Activated naive CD4-positive, alpha-beta T cell treated with anti-CD3 and anti-CD28 coated beads for 36 hours (primary cell): ENCODE data around the gene MAD1L1. TPM values are rescaled to one million over a fixed set of nuclear protein-coding genes. Genes with fewer than 3 reads are reported as not detected.

Source experiments
- CTCF ChIA-PET: fragments of 350-600 bp; sonication (Branson Sonifier 250); formaldehyde crosslinking; loops from one replicate; lab custom pipeline; 2021; ENCODE audit warnings: antibody characterized with exemption; lab: Charles Lee
- DNase-seq: peaks from one replicate; pipeline ENCODE4 v3.0.0-alpha.2; 2020
- H3K27ac Mint-ChIP-seq: one replicate; pipeline ENCODE4 v1.8.0; 2021; ENCODE audit warnings: mild to moderate bottlenecking, mixed read lengths
- H3K27me3 Mint-ChIP-seq: one replicate; pipeline ENCODE4 v1.8.0; 2021; ENCODE audit warnings: low read depth, mixed read lengths
- H3K36me3 Mint-ChIP-seq: one replicate; pipeline ENCODE4 v1.8.0; 2021; ENCODE audit warnings: low read depth, mixed read lengths
- H3K4me1 Mint-ChIP-seq: one replicate; pipeline ENCODE4 v1.8.0; 2021; ENCODE audit warnings: low read depth, mixed read lengths
- H3K4me3 Mint-ChIP-seq: one replicate; pipeline ENCODE4 v1.8.0; 2021; ENCODE audit warnings: mild to moderate bottlenecking, moderate library complexity, mixed read lengths
- H3K9me3 Mint-ChIP-seq: one replicate; pipeline ENCODE4 v1.8.0; 2021; ENCODE audit warnings: mixed read lengths
- intact Hi-C: fragments of 100-400 bp; cut with micrococcal nuclease; formaldehyde crosslinking; loops from one replicate; pipeline ENCODE4 v1.15.1; 2023
- total RNA-seq, 2 experiments: library from RNA; stranded (reverse); gene quantifications; one replicate each; pipeline ENCODE4 v1.2.3, GENCODE V29; 2021

The MAD1L1 gene
- total RNA-seq, 2 experiments from 2014 or later = 37.5 to 40.2 TPM

GRCh38 chr7:1857487-1858421 lies 375.0 kb downstream of the MAD1L1 start:
- DNase-seq = no peak
- H3K27ac Mint-ChIP-seq = no peak overlapping the region
- peaks cover 12% of the 10 kb centered on the region for H3K4me1 Mint-ChIP-seq

DNA sequence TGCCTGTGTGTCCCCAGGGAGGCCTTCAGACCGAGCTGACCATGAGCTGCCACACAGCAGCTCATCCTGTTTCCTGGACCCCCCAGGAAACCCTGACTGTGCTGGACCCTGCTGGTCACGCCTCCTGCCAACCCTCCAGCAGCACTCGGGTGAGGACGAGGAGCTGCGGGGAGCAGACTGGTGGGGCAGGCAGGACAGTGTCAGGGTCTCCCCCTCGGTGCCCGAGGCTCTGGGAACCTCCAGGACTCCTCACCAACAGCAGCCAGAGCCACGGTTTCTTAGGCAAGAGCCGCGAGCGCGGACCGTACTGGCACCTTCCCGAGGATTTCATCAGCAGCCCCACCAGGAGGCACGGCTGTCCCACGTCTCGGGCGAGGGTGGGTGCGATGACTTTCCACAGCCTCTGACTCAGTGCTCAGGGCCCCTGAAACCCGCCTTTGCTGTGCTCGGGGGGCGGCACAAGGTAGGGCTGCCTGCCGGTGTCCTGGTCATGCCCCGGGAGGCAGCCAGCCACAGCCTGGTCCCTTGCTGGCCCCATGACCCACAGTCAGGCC lies 375.8 kb downstream of the MAD1L1 start:
- no peak overlapping the region for H3K4me3 Mint-ChIP-seq
- peaks cover 12% of the 10 kb centered on the region for H3K4me1 Mint-ChIP-seq
- no peaks in the 10 kb centered on the region for H3K27me3 Mint-ChIP-seq
- intact Hi-C loops = no loop called here
- H3K36me3 Mint-ChIP-seq = no peaks in the 10 kb centered on the region
- no peak overlapping the region for H3K27ac Mint-ChIP-seq
- no peak for DNase-seq
- CTCF ChIA-PET = no interaction called here
- no peaks in the 10 kb centered on the region for H3K9me3 Mint-ChIP-seq

More at GRCh38 chr7:1857487-1858421, 375.0 kb downstream of the MAD1L1 start:
- Mint-ChIP-seq H3K4me3 (no peak overlapping the region), H3K27me3 (no peaks in the 10 kb centered on the region), H3K36me3 (no peaks in the 10 kb centered on the region), H3K9me3 (no peaks in the 10 kb centered on the region)
- intact Hi-C loops = no loop called here
- CTCF ChIA-PET = no interaction called here

GRCh38 chr7:1856161-1856887 lies 376.4 kb downstream of the MAD1L1 start:
- Mint-ChIP-seq H3K36me3 (no peaks in the 10 kb centered on the region), H3K4me3 (no peak overlapping the region), H3K27ac (no peak overlapping the region), H3K4me1 (peaks cover 12% of the 10 kb centered on the region), H3K9me3 (no peaks in the 10 kb centered on the region), H3K27me3 (no peaks in the 10 kb centered on the region)
- intact Hi-C loops = no loop called here
- CTCF ChIA-PET = no interaction called here
- DNase-seq = no peak

GRCh38 chr7:1855725-1856160 lies 377.0 kb downstream of the MAD1L1 start:
- Mint-ChIP-seq H3K36me3 (no peaks in the 10 kb centered on the region), H3K9me3 (no peaks in the 10 kb centered on the region), H3K4me3 (no peak overlapping the region), H3K27me3 (no peaks in the 10 kb centered on the region), H3K4me1 (peaks cover 12% of the 10 kb centered on the region), H3K27ac (no peak overlapping the region)
- DNase-seq = no peak
- intact Hi-C loops = no loop called here
- CTCF ChIA-PET = no interaction called here

DNA sequence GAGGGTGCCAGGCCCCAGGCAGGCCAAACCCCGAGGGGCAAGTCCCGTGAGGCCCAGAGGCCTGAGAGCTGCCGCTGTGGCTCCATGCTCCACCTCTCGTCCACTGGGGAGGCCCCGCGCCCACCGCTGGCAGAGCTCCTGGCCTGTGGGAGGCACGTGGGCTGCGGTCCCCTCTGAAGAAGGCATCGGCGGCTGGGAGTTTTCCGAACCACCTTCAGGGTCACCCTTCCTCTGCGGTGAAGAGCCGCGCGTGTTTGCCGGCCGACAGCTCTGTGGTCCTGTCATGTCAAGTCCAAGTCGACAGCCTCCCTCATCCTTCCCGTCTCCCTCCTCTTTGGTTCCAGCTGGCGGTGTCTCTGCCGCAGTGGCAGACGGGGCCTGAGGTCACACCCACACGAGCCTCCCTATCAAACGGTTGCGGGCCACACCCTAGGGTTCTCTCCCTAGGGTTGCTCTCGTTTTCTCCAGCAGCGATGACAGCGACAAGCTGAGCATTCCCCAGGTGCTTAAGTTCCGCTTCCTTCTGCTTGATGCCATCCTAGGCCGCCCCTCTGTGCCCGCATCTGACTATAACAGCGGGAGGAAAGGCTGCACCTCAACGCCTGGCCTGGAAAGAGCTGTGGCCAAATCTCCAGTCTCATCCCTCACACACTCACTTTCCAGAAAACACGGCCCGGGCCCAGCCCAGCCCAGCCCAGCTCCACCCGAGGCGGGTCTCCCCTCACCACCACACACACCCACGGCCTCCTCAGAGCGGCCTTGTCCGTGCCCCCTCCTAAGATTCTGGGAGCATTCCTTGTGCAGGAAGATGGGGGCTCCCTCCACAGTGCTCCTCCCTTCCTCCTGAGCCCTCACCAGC lies 377.6 kb downstream of the MAD1L1 start:
- CTCF ChIA-PET = no interaction called here
- H3K9me3 Mint-ChIP-seq = no peaks in the 10 kb centered on the region
- DNase-seq = no peak
- H3K27ac Mint-ChIP-seq = no peak overlapping the region
- no peaks in the 10 kb centered on the region for H3K27me3 Mint-ChIP-seq
- no peaks in the 10 kb centered on the region for H3K36me3 Mint-ChIP-seq
- H3K4me1 Mint-ChIP-seq = peaks cover 12% of the 10 kb centered on the region
- intact Hi-C loops = no loop called here
- no peak overlapping the region for H3K4me3 Mint-ChIP-seq

DNA sequence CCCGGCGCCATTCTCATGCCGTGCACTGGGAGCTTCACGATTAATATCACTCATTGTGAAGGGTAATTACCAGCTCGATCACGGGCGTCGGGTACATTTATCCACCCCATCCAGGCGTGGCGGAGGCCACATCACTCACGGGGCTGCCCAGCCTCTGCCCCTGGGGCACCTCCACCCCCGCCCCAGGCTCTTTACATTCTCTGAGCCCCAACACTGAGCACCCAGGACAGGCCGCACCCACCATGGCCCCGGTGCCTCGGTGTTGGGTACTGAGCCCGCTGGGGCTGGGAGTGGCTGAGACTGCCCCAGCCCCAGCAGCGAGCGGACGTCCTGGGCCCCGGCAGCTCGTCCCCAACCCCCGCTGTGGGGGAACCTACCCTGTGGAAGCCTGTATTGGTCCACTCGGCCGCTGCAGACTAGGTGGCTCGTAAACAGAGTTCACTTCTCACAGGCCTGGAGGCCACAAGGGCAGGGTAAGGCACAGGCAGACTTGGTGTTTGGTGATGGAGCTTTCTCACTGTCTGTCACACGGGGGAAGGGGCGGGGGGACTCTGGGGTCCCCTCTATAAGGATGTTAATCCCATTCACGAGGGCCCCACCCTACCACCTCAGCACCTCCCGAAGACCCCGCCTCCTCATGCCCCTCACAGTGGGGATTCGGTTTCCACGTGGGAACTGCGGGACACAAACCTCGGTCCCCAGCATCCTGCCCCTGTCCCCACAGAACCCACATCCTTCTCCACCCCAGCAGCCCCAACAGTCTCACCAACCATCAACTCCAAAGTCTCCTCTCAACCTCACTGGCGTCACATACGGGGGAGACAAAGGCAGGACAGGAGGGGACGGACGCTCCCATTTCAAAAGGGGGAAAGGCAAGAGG lies 378.5 kb downstream of the MAD1L1 start:
- H3K27ac Mint-ChIP-seq = no peak overlapping the region
- H3K9me3 Mint-ChIP-seq = no peaks in the 10 kb centered on the region
- intact Hi-C loops = no loop called here
- no peak overlapping the region for H3K4me3 Mint-ChIP-seq
- H3K27me3 Mint-ChIP-seq = no peaks in the 10 kb centered on the region
- H3K36me3 Mint-ChIP-seq = no peaks in the 10 kb centered on the region
- CTCF ChIA-PET = interaction anchor here (0.6 kb wide), 1 partner anchor 24 kb away, joined by 3 read pairs; no protein-coding TSS in a partner anchor
- peaks cover 12% of the 10 kb centered on the region for H3K4me1 Mint-ChIP-seq
- DNase-seq = no peak

- H3K36me3 Mint-ChIP-seq = no peaks in the 10 kb centered on the region
- DNase-seq = no peak
- H3K27ac Mint-ChIP-seq = no peak overlapping the region
- H3K4me1 Mint-ChIP-seq = peaks cover 12% of the 10 kb centered on the region
- CTCF ChIA-PET = interaction anchor here (0.6 kb wide), 1 partner anchor 24 kb away, joined by 3 read pairs; no protein-coding TSS in a partner anchor
- no peaks in the 10 kb centered on the region for H3K9me3 Mint-ChIP-seq
- H3K27me3 Mint-ChIP-seq = no peaks in the 10 kb centered on the region
- intact Hi-C loops = no loop called here
- no peak overlapping the region for H3K4me3 Mint-ChIP-seq
Observed at GRCh38 chr7:1853431-1853985, 379.2 kb downstream of the MAD1L1 start.

- peaks cover 12% of the 10 kb centered on the region for H3K4me1 Mint-ChIP-seq
- no peak overlapping the region for H3K4me3 Mint-ChIP-seq
- no peaks in the 10 kb centered on the region for H3K36me3 Mint-ChIP-seq
- H3K9me3 Mint-ChIP-seq = no peaks in the 10 kb centered on the region
- H3K27me3 Mint-ChIP-seq = no peaks in the 10 kb centered on the region
- no peak for DNase-seq
- intact Hi-C loops = no loop called here
- no peak overlapping the region for H3K27ac Mint-ChIP-seq
- CTCF ChIA-PET = interaction anchor here (0.6 kb wide), 1 partner anchor 55 kb away, joined by 3 read pairs; no protein-coding TSS in a partner anchor
Observed at GRCh38 chr7:1852517-1853430, 380.0 kb downstream of the MAD1L1 start.

DNA sequence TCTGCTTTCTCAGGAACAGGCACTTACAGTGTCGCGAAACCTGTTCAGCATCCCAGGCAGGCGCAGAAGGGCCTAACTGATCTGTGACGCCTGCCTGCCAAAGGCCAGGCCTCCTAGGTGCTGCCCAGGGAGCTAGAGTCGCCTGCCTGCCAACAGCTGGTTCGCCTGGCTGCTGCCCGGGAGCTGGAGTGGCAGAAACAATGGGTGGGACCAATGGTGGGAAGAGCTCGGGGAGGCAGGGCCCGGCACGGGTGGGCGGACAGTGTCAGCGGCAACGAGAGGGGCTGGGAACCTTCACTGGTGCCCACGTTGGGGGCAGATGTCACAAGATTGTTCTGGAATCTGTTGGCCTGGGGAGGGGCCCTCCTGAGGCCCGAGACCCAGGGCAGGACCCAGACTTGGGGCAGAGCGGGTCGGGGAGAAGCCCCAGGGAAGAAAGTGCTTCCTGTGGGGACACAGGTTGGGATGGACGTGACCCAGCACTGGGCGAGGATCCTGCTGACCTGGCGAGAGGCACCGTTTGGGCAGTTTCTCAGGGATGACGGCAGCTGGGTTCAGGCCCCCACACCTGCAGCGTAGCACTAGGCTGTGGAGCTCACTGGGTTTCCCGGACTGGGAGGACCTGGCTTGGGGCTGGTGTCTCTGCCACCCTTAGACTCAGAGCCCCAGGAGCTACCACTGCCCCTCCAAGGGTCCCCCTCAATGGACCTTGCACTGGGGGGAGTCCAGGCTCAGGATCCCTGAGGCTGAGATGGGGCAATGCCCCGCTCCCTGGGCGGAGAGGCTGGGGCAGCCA lies 380.8 kb downstream of the MAD1L1 start:
- Mint-ChIP-seq H3K4me1 (peaks cover 12% of the 10 kb centered on the region), H3K4me3 (no peak overlapping the region), H3K9me3 (no peaks in the 10 kb centered on the region), H3K27ac (no peak overlapping the region), H3K27me3 (no peaks in the 10 kb centered on the region), H3K36me3 (no peaks in the 10 kb centered on the region)
- CTCF ChIA-PET = no interaction called here
- intact Hi-C loops = no loop called here
- no peak for DNase-seq
